HepG2 (cell line): ENCODE results near the gene LYRM7. TPM values are rescaled to one million over a fixed set of nuclear protein-coding genes. Genes with fewer than 3 reads are reported as not detected.

Source experiments
- HNF4A ChIP-seq: sonication (generic); formaldehyde crosslinking; IDR thresholded peaks from 2 replicates; pipeline ENCODE4 v1.4.0; 2020; ENCODE audit warnings: missing genetic modification reagents
- NFYC ChIP-seq: IDR thresholded peaks from 2 replicates; pipeline ENCODE4 v1.6.1; 2016; ENCODE audit warnings: missing genetic modification reagents, missing compliant biosample characterization
- RBFOX2 ChIP-seq: fragments of 200-400 bp; formaldehyde crosslinking; IDR thresholded peaks from 2 replicates; pipeline ENCODE4 v1.6.1; 2017; ENCODE audit warnings: low read depth, mild to moderate bottlenecking, low read length
- SIN3B ChIP-seq: fragments of 150-350 bp; IDR thresholded peaks from 2 replicates; pipeline ENCODE4 v1.6.1; 2014; ENCODE audit warnings: low read length
- THAP9 ChIP-seq: sonication (generic); formaldehyde crosslinking; IDR thresholded peaks from 2 replicates; pipeline ENCODE4; 2020; ENCODE audit warnings: missing genetic modification reagents, mild to moderate bottlenecking, borderline replicate concordance
- TIGD3 ChIP-seq: sonication (generic); formaldehyde crosslinking; IDR thresholded peaks from 2 replicates; pipeline ENCODE4 v1.5.1; 2020; ENCODE audit warnings: mild to moderate bottlenecking, missing genetic modification reagents, borderline replicate concordance
- ZBED4 ChIP-seq: sonication (generic); formaldehyde crosslinking; IDR thresholded peaks from 2 replicates; pipeline ENCODE4 v1.4.0; 2020; ENCODE audit warnings: missing genetic modification reagents, borderline replicate concordance
- ZBTB4 ChIP-seq: sonication (generic); formaldehyde crosslinking; IDR thresholded peaks from 2 replicates; pipeline ENCODE4 v1.4.0; 2020; ENCODE audit warnings: missing genetic modification reagents, mild to moderate bottlenecking, borderline replicate concordance
- ZNF24 ChIP-seq: fragments of 450-650 bp; IDR thresholded peaks from 2 replicates; pipeline ENCODE4 v1.6.1; 2017; ENCODE audit warnings: antibody characterized with exemption, mild to moderate bottlenecking
- ZNF276 ChIP-seq: sonication (generic); formaldehyde crosslinking; IDR thresholded peaks from 2 replicates; pipeline ENCODE4 v1.4.0; 2020; ENCODE audit warnings: mild to moderate bottlenecking, low read depth, missing genetic modification reagents
- polyA plus RNA-seq, 8 experiments: library from polyadenylated mRNA; depleted of rRNA in 3 of 8; stranded (reverse) in 7 of 8; unstranded in 1 of 8; fragments of >200 nt; fragmentation: Illumina TruSeq in 4 of 8; extraction: Trizol in 4 of 8; gene quantifications; 2 replicates each; pipeline versions ENCODE4 v1.2.1 to v1.2.3, GENCODE V29; 2011 to 2016; ENCODE audit warnings: low read depth in 4 of 8, missing spikeins in 1 of 8, mixed read lengths in 1 of 8; ENCODE audit not compliant: insufficient read depth in 1 of 8
- total RNA-seq, 5 experiments: library from RNA; depleted of rRNA; stranded (reverse); fragments of >200 nt; fragmentation: Illumina TruSeq; extraction: Trizol; gene quantifications; 2 replicates each; pipeline ENCODE4 v1.2.3, GENCODE V29; 2016; ENCODE audit warnings: low read depth in 1 of 5

The LYRM7 gene
- total and polyA plus RNA-seq, 2 of the 13 experiments (the other 11 are each of a cell fraction or from before 2014, with no cell fraction given) = 3.0 to 5.5 TPM

- TF ChIP-seq RBFOX2 = no peak
- TF ChIP-seq ZBTB4 = no peak
- no peak for TF ChIP-seq ZNF24
- TF ChIP-seq ZBED4 = no peak
- no peak for TF ChIP-seq NFYC (CRISPR knock-in tag)
- no peak for TF ChIP-seq HNF4A (CRISPR knock-in tag)
- no peak for TF ChIP-seq TIGD3
- no peak for TF ChIP-seq ZNF276
- TF ChIP-seq SIN3B = no peak
- no peak for TF ChIP-seq THAP9
Measured at GRCh38 chr5:131206772-131207171, 36.0 kb downstream of the LYRM7 start (continued).
